Mammary epithelial cell (primary cell): Measurements from ENCODE around the gene DDX60.

Experiments used
- EZH2 ChIP-seq: IDR thresholded peaks from 2 replicates; pipeline ENCODE4 v1.6.1; 2012; ENCODE audit warnings: low read length, inconsistent platforms, borderline replicate concordance
- TF ChIP-seq, protein P1 (sequence below), 2 donors: IDR thresholded peaks in 1 of 2; conservative IDR thresholded peaks in 1 of 2; 2 replicates each; pipeline ENCODE4 v1.5.1; 2011 to 2012; ENCODE audit warnings: inconsistent platforms in 2 of 2, low read length in 2 of 2, mild to moderate bottlenecking in 2 of 2, control low read depth in 1 of 2, low read depth in 1 of 2; ENCODE audit not compliant: insufficient read depth in 1 of 2; ENCODE audit errors: extremely low read depth in 1 of 2

DNA sequence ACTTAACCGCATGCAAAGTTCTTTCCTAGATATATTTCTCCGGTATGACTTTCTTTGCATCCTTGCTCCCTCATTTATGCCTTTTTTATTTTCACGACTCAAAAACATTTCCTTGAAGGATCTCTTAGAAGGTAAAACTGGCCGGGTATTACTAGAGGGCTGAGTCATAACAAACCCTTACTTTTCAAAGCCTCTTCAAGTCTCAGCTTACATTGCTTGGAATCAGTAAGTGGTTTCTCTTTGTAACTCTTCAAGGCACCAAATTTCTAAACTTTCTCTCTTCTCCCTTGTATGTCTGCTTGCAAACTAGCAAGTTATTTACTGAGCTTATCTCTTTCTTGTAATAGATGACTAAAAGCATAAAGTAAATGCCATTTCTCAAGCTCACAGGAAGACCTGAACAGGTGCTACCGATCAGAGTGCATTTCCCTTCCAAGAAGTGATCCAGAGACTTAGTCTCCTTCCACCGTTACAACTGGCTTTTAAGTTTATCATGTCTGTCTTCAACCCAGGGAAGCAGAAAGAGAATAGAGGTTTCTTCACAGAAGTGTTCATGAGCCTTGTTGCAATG is 150.8 kb downstream of the DDX60 start:
- TF ChIP-seq, protein P1, sequence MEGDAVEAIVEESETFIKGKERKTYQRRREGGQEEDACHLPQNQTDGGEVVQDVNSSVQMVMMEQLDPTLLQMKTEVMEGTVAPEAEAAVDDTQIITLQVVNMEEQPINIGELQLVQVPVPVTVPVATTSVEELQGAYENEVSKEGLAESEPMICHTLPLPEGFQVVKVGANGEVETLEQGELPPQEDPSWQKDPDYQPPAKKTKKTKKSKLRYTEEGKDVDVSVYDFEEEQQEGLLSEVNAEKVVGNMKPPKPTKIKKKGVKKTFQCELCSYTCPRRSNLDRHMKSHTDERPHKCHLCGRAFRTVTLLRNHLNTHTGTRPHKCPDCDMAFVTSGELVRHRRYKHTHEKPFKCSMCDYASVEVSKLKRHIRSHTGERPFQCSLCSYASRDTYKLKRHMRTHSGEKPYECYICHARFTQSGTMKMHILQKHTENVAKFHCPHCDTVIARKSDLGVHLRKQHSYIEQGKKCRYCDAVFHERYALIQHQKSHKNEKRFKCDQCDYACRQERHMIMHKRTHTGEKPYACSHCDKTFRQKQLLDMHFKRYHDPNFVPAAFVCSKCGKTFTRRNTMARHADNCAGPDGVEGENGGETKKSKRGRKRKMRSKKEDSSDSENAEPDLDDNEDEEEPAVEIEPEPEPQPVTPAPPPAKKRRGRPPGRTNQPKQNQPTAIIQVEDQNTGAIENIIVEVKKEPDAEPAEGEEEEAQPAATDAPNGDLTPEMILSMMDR (conservative IDR thresholded peaks at IDR 0.05 in 1 of 2, IDR thresholded peaks at IDR 0.05 in 1 of 2; ENCODE audit: extremely low read depth in 1 of 2, insufficient read depth in 1 of 2, low read depth in 1 of 2, low read length in 2 of 2) = no peak
- no peak for TF ChIP-seq EZH2
